ENCODE measurements around the gene LRRC27. TPM values are rescaled to one million over a fixed set of nuclear protein-coding genes. Genes with fewer than 3 reads are reported as not detected.

LRRC27 gene
- total RNA-seq, 4 donors from 2014 or later = 3.1 to 5.8 (median 4.4) TPM

DNA sequence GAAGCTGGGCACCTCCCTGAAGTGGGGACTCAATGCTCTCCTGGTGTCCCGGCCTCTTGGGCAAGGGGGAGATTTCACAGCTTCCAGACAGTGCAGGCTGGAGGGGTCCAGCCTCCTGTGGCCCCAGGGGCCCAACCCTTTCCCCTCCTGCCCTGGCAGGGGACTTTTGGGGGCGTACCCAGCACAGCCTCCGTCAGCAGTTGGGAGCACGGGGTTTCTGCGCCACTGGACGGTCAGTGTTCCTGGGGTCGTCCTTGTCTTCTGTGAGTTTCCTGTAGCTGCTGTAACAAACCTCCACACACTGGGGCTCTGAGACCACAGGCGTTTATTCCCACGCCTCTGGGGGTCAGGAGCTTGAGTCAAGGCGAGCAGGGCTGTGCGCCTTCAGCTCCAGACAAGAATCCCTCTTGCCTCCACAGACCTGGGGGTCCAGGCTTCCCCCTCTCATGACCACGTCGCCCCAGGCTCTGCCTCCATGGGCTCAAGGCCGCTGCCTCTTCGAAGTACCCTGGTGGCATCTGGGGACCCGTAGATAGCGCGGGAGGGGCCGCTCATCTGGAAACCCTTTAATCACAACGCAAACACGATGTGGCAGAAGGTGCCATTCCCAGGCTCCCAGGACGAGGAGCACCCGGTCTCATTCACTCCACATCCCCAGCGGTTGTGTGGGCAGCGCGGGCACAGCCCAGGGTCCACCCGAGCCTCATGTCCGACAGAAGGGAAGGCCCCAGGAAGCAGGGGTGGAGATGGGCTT, 79.0 kb downstream of the LRRC27 start:
- WGBS, 2 donors (ENCODE audit: low coverage in 1 of 2) = 81% methylated on average over 4 of the region's 28 CpGs; no CpG with 5 or more reads in 1 of the 2 donors
- no peaks in the 10 kb centered on the region for H3K9me3 ChIP-seq
- H3K4me3 ChIP-seq = peak overlapping the region in 1 of 2 donors; percentile 20
- H3K27ac ChIP-seq = peak overlapping the region; percentile 24 to 94 (median 84)
- H3K27me3 ChIP-seq = no peaks in the 10 kb centered on the region
- H3K36me3 ChIP-seq = peaks cover 0 to 7% of the 10 kb centered on the region in 2 donors
- no peak for ATAC-seq
- H3K4me1 ChIP-seq = peaks cover 0 to 93% (median 44%) of the 10 kb centered on the region in 3 donors
- TF ChIP-seq POLR2A (IDR thresholded peaks at IDR 0.05) (no peak), EP300 (IDR thresholded peaks at IDR 0.05) (no peak), POLR2AphosphoS5 (IDR thresholded peaks at IDR 0.05) (no peak)
- TF ChIP-seq, protein P1, sequence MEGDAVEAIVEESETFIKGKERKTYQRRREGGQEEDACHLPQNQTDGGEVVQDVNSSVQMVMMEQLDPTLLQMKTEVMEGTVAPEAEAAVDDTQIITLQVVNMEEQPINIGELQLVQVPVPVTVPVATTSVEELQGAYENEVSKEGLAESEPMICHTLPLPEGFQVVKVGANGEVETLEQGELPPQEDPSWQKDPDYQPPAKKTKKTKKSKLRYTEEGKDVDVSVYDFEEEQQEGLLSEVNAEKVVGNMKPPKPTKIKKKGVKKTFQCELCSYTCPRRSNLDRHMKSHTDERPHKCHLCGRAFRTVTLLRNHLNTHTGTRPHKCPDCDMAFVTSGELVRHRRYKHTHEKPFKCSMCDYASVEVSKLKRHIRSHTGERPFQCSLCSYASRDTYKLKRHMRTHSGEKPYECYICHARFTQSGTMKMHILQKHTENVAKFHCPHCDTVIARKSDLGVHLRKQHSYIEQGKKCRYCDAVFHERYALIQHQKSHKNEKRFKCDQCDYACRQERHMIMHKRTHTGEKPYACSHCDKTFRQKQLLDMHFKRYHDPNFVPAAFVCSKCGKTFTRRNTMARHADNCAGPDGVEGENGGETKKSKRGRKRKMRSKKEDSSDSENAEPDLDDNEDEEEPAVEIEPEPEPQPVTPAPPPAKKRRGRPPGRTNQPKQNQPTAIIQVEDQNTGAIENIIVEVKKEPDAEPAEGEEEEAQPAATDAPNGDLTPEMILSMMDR (IDR thresholded peaks at IDR 0.05) = no peak

DNA sequence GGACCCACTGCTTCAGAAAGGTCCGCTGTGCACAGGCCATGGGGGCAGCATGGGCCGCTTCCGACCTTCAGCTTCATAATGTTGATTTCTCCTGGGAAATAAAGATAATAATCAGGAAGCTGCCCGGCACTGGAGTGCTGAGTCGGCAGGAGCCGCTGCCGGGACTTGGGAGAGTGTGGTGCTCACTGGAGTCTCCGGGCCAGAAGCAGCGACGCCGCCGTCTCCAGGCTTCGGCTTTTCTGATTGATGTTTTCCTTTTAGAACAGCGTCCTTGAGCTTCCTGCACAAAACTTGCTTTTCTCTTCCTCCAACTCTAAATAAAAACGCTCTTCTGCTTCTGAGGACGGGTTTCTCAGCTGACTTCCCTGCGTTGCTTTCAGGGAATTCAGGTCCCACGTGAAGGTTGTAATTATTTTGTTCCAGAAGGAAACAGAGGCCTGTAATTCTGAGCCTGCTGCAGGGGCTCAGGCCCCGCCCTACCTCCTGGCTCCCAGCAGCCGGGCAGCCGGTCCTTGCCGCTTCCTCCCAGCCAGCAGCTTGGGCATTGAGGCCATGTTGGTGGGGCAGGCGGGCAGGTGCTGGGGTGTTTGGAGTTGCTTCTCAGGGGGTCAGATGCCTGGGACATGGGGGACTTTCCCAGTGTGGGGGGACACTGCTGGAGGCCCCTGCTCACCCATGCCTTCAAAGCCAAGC, 79.7 kb downstream of the LRRC27 start:
- Histone ChIP-seq H3K27ac (peak overlapping the region; percentile 24 to 94 (median 84)), H3K27me3 (no peaks in the 10 kb centered on the region), H3K4me3 (peak overlapping the region in 1 of 2 donors; percentile 20), H3K36me3 (no peaks in the 10 kb centered on the region), H3K9me3 (no peaks in the 10 kb centered on the region), H3K4me1 (peaks cover 0 to 97% (median 48%) of the 10 kb centered on the region in 3 donors)
- 10 to 13% methylated on average over 8 to 17 of the region's 23 CpGs for WGBS, 2 donors (ENCODE audit: low coverage in 1 of 2)
- TF ChIP-seq, protein P1 (IDR thresholded peaks at IDR 0.05) = peak in 1 of 4 experiments; percentile 8
- TF ChIP-seq POLR2A (IDR thresholded peaks at IDR 0.05) = no peak
- peak; percentile 59 for ATAC-seq

DNA sequence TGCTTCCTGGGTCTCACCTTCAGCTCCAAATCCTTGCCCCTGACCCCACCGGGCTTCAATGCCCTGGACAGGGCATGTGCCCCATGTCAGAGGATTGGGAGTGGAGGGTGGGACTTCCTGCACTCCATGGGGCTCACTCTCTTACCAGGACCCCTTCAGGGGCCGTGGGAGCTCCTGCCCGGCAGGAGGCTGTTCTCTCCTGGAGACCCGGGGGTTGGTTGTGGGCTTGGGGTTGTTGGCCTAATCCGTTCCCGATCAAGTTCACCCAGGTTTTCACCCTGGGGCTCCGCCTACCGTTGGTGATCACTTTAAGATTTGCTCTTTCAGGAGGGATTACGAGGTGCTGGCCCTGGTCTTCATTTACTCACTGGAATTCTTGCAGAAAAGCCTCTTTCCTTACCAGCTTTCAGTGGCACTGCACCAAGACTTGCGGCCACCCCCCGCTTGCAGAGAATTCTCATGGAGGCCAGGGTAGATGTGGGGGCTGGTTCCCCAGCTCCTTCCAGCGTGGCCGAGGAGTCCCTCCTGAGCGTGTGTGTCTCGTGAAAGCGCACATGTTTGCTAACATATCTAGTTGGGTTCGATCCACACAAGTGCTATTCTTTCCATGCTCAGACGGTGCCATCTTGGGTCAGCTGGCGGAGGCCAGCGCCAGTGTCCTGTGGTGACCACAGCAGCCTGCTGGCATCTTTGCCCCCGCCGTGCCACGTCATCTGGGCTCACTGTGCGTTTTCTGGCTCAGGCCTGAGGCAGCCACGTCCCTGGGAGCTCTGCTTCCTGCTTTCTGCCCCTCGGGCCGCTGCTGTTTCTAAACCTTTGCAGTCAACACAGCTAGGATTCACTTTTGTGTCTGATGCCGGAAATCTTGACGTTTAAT, 80.6 kb downstream of the LRRC27 start:
- Histone ChIP-seq H3K9me3 (no peaks in the 10 kb centered on the region), H3K27me3 (no peaks in the 10 kb centered on the region), H3K36me3 (no peaks in the 10 kb centered on the region), H3K4me3 (no peak overlapping the region), H3K27ac (peak overlapping the region; percentile 24 to 94 (median 84)), H3K4me1 (peaks cover 0 to 97% (median 45%) of the 10 kb centered on the region in 3 donors)
- WGBS, 2 donors (ENCODE audit: low coverage in 1 of 2) = 79 to 85% methylated on average over 2 to 13 of the region's 29 CpGs
- TF ChIP-seq, protein P1 (IDR thresholded peaks at IDR 0.05) = no peak
- TF ChIP-seq POLR2AphosphoS5 (IDR thresholded peaks at IDR 0.05) = no peak
- TF ChIP-seq EP300 (IDR thresholded peaks at IDR 0.05) = no peak
- no peak for TF ChIP-seq POLR2A (IDR thresholded peaks at IDR 0.05)
- no peak for ATAC-seq

DNA sequence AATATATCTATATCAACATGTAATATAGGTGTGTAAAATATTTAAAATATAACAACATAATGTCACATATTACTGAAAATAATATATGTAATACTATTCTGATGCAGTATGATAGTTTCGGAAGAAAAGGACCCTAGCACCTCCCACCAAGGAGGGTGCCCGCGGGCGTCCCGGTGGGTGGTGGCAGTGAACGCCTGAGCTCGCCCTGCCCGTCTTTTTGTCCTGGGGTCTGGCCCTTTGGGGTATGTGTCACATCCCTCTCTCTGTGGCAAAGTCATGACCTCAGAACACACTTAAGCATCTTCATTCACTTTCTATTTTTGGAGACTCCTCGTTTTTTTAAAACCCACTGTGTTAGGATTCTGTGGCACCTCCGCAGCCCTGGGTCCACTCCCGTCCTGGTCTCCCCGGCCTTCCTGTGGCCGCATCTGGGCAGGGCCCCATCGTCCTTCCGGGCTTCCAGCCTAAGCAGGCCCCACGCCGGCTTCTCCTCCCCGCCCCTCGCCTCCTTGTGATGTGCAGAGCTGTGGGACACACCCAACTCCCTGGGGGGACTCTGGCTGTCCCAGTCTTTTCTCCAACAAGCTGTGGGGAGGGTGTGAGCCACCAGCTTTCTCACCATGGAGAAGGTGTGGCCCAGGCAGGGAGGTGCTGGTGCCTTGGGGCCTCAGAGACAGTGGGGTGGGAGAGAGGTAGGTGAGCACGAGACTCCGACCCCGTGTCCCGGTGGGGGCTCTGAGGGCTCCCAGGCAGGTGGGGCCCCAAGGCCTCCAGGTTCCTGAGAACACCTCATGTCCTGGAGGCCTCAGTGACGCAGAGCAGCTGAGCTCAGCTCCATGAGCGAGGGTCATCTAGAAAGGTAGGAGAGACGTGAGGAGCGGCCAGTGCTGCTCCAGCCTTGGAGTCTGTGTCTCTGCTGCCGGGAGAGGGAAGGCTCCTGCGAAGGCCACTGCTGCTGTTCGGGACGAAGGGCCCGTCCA, 81.5 kb downstream of the LRRC27 start:
- H3K4me1 ChIP-seq = peaks cover 0 to 97% (median 43%) of the 10 kb centered on the region in 3 donors
- no peaks in the 10 kb centered on the region for H3K9me3 ChIP-seq
- WGBS, 2 donors (ENCODE audit: low coverage in 1 of 2) = 77 to 82% methylated on average over 9 to 15 of the region's 32 CpGs
- ATAC-seq = no peak
- no peaks in the 10 kb centered on the region for H3K36me3 ChIP-seq
- H3K27ac ChIP-seq = peak overlapping the region in 3 of 4 donors; percentile 62 to 94 (median 80)
- TF ChIP-seq POLR2A (IDR thresholded peaks at IDR 0.05) = no peak
- TF ChIP-seq POLR2AphosphoS5 (IDR thresholded peaks at IDR 0.05) = no peak
- TF ChIP-seq, protein P1 (IDR thresholded peaks at IDR 0.05) = no peak
- no peak for TF ChIP-seq EP300 (IDR thresholded peaks at IDR 0.05)
- H3K27me3 ChIP-seq = no peaks in the 10 kb centered on the region
- H3K4me3 ChIP-seq = no peak overlapping the region
